ENCODE results near the gene GPT2.
A peak's percentile ranks its signal among the peaks of the same experiment; 100 is the strongest.

The GPT2 gene

GRCh38 chr16:46961373-46962353 lies 77.5 kb downstream of the GPT2 start:
- no peak for DNase-seq

DNA sequence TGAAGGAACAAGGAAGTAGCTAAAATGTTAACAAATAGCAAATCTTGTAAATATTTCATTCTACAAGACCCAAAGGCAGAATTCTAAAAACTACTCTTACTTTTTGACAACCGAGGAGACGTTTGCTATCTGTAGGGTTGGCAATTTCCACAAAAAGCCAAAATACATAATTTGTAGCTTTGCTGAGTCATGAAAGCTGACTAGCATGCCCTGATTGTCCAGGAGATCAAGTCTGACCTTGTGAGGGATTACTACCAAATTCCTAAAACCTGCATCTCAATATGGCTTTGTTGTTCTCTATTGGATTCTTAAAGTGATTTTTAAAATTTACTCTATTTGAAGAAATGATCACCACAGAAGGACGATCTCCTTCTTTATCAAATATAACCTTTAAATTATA lies 78.5 kb downstream of the GPT2 start:
- DNase-seq = no peak

DNA sequence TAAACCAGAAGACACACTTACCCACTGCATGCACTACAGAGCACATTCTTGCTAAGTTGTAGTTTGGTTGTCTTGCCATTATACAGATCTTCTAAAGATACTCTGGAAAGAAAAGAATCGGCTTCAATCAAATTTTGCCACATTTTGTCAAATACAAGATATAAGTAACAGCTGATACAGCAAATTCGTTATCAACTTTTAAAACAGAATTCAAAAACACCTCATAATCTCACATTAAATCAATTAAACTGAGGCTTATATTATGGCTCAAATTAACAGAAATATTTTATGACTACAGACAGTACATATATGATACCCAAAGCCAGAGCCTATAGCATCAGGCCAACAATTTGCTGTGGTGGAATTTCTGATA lies 83.9 kb downstream of the GPT2 start:
- no peak for DNase-seq

- DNase-seq = peak in 6 of 56 donors; percentile 0 to 22 (median 8)
These were observed 85.9 kb downstream of the GPT2 start for GRCh38 chr16:46970089-46970488.

- no peak for DNase-seq
These were observed 87.1 kb downstream of the GPT2 start for GRCh38 chr16:46971271-46971670.

DNA sequence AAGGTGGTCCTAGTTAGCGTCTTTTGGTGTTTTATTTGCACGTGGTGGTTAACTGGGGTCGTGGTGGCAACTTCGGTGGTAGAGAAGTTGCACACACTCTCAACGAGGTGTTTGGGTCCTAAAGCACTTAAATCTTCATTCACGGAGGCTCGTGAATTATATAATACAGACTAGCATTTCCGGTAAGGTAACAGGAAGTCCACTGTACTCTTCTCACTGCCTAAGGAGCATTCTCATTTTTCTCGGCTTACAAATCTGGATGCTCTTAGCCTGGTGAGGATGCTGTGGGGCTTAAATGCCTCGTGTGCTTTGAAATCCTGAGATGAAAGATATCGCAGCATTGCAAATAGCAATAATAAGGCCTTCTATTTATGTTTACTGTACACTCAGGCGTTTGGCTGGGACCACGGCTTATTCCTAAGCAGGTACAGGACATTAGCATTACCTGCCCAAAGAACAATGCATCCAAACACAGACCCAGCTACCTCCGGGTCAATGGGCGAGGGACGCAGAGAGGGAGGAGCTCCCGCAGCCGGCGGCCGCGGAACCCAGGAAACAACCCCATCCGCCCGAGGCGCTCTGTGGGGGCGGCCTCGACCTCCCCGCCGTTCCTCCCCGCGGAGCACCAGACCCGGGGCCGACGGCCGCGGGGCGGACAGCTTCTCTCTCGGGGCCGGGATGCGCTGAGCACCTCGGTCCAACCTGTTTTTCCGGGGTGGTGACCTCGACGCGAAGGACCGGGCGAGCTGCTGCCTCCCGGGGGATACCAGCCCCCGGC lies 88.5 kb downstream of the GPT2 start:
- peak in 25 of 56 donors; percentile 3 to 54 (median 24) for DNase-seq

GRCh38 chr16:46973207-46973995 lies 89.2 kb downstream of the GPT2 start, which contains the start of gene DNAJA2:
Gene DNAJA2 (minus strand): TSS chr16:46973674. CDS start chr16:46973572, 102 bp downstream.
- peak; percentile 30 to 94 (median 84) for DNase-seq

GRCh38 chr16:46973996-46974324 lies 89.8 kb downstream of the GPT2 start:
- no peak for DNase-seq

DNA sequence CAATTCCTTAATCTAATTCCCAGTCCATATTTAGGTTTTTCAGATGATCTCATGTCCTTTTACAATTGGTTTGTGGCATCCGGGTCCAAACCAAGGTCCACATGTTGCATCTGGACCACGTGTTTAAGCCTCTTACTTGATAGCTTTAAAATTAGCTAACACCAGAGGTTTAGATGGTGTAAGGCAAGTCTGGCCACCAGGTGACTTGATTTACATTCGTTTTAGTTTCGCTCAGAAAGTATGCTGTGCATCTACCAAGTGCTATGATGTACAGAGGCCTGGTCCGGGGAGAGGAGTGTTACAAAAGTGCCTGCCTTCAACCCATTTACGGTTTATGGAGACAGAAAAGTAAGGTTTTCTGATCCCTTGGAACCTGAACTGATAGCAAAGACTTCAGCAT lies 90.2 kb downstream of the GPT2 start:
- DNase-seq = no peak

DNA sequence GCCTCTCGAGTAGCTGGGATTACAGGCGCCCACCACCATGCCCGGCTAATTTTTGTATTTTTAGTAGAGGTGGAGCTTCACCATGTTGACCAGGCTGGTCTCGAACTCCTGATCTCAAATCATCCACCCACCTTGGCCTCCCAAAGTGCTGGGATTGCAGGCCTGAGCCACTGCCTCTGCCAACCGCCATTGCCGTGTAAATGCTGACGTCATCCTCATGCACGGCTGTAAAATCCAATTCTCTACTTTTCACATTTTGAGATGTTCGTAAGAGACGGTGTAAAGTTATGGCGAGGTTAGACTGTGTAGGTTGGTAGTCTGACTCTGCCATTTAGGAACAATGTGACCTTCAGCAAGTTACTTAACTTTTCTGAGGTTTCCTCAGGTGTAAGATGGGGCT lies 91.0 kb downstream of the GPT2 start:
- DNase-seq = no peak

DNA sequence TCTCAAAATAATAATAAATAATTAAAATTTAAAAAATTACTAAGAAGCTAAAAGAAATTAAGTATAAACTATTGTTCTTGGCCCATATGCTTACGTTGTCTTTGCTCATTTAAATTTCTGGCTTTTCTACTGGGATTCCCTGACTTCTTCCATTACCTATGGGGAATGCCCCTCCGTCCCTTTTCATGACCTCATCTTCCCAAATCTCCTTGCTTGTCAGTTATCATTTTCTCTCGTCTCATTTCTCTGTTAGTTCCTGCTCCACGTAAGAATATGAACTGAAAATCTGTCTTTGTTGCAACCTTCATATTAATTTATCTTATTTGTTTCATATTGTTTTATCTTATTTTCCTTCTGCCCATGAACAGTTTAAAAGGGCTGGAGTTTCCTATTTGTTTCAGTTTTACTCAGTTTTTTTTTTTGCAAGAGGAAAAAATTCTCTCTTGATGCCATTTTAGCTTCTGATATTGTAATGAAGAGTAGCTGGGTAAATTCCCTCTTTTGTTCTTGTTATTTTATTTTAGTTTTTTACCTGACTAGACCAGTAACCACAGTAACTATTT lies 91.8 kb downstream of the GPT2 start:
- no peak for DNase-seq

- peak in 3 of 56 donors; percentile 2 to 12 (median 5) for DNase-seq
These were observed 92.4 kb downstream of the GPT2 start for GRCh38 chr16:46976550-46976949.
